GM04503 (cell line): ENCODE data around the gene MT1E.
"Not testable (repeated sequence)": the region's sequence is repeated elsewhere in the genome, so short reads cannot be mapped to it uniquely, and the experiment has no call there.

Experiments used
- DNase-seq: peaks from one replicate; pipeline ENCODE4 v3.0.0-alpha.2; 2012; ENCODE audit warnings: low read depth

The MT1E gene

GRCh38 chr16:56607109-56607618, 18.4 kb upstream of the MT1E start:
- DNase-seq = peak; percentile 95

- no peak for DNase-seq
Measured at GRCh38 chr16:56607675-56608042, 17.9 kb upstream of the MT1E start.

- peak; percentile 75 for DNase-seq
Measured at GRCh38 chr16:56608043-56608875, 17.3 kb upstream of the MT1E start, which contains the start of gene MT2A. Gene MT2A (plus strand): TSS chr16:56608584. CDS start chr16:56608656, 72 bp downstream.

GRCh38 chr16:56608876-56609462, 16.6 kb upstream of the MT1E start:
- DNase-seq = no peak

GRCh38 chr16:56609463-56609921, 16.1 kb upstream of the MT1E start:
- peak; percentile 70 for DNase-seq

- DNase-seq = peak; percentile 52
Measured at GRCh38 chr16:56610017-56610608, 15.5 kb upstream of the MT1E start.

GRCh38 chr16:56610609-56611111, 14.9 kb upstream of the MT1E start:
- DNase-seq = no peak

GRCh38 chr16:56611281-56611833, 14.2 kb upstream of the MT1E start:
- peak; percentile 54 for DNase-seq

- DNase-seq = no peak
Measured at GRCh38 chr16:56613706-56614105, 11.9 kb upstream of the MT1E start.

- DNase-seq = no peak
Measured at GRCh38 chr16:56614549-56614991, 11.0 kb upstream of the MT1E start.

- no peak for DNase-seq
Measured at GRCh38 chr16:56615353-56615752, 10.2 kb upstream of the MT1E start.

- DNase-seq = no peak
Measured at GRCh38 chr16:56616608-56617211, 8.9 kb upstream of the MT1E start.

GRCh38 chr16:56617212-56618085, 8.1 kb upstream of the MT1E start:
- no peak for DNase-seq

- no peak for DNase-seq
Measured at GRCh38 chr16:56618138-56618537, 7.4 kb upstream of the MT1E start.

- no peak for DNase-seq
Measured at GRCh38 chr16:56620339-56620897, 5.2 kb upstream of the MT1E start.

- DNase-seq = not testable (repeated sequence)
Measured at GRCh38 chr16:56621665-56622445, 3.7 kb upstream of the MT1E start.

GRCh38 chr16:56623184-56623583, 2.4 kb upstream of the MT1E start:
- not testable (repeated sequence) for DNase-seq

GRCh38 chr16:56623637-56624036, 1.9 kb upstream of the MT1E start:
- no peak for DNase-seq

GRCh38 chr16:56625943-56626654, 518 bp downstream of the MT1E start:
- DNase-seq = no peak
